ENCODE measurements around the gene GALNT16.
"Not testable (repeated sequence)": the region's sequence is repeated elsewhere in the genome, so short reads cannot be mapped to it uniquely, and the experiment has no call there.

Gene GALNT16

DNA sequence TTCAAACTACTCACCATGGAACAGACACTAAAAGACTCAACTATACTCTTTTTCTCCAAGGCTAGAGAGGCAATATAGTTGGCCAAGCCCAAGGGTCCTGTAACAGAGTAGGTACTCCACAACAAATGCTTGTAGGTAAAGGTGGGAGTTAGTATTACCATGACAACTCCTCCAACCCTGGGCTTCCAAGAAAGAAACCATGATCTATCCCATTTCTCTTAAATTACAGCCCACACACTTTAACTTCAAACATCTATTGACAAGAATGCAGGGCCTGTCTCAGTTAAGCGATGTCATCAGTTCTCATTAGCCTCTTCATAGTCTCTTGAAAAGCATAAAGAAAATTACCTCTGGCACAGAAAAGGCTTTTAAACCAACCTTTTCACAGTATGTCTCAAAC lies 113.1 kb downstream of the GALNT16 start:
- DNase-seq: no peak

DNA sequence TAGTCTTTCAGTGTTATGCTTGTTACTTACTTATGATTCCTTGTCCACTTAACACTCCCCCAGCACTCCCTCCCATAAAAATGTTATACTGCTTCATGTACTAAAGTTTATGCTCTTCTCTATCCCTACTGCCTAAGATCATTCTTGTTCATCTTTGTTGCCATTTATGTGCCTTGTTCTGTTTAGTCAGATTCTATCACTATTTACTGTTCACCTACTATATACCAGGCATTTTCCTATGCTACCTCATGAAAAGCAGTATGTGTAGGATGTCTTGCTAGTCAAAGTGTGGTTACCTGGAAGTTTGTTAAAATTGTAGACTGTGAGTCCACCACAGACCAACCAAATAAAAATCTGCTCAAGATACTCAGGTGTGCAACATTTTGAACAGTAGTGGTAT lies 114.3 kb downstream of the GALNT16 start:
- DNase-seq: no peak

DNA sequence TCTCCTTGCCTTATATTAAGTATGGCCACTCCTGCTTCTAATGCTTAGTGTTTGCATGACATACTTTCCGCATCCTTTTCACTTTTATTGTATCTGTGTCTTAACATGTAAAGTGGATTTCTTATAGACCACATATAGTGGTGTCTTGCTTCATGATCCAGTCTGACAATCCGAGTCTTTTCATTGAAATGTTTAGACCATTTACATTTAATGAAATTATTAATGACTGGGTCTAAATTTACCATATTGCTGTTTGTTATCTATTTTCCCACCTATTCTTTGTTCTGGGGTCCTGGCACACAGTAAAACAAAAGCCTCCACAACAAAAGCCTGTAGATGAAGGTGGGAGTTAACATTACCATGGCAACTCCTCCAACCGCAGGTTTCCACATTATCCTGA lies 115.2 kb downstream of the GALNT16 start:
- DNase-seq: no peak

DNA sequence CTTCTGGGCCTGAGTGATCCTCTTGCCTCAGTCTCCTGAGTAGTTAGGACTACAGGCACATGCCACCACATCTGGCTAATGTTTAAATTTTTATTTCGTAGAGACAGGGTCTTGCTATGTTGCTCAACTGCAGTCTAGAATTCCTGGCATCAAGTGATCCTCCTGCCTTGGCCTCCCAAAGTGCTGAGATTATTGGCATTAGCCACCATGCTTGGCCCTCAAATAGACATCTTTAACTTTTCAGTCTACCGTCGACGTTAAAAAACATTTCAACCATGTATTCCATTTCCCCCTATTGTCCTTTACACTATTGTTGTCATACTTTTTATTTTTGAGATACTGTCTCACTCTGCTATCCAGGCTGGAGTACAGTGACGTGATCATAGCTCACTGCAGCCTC lies 115.8 kb downstream of the GALNT16 start:
- no peak for DNase-seq

DNA sequence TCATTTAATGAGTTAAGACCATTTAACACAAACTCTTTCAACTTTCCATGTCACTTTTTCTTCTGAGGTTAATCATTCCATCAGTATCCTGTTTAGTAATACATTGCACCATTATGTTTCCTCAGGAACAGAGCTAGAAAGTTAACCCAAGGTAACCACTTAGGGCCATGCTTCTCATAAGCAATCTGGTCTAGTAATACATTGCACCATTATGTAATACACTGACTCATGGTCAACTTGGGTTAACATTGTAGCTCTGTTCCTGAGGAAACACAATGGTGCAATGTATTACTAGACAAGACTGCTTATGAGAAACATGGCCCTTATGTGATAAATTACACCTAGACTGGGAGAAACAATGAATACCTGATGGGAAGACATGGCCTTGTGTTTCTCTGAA lies 116.5 kb downstream of the GALNT16 start:
- DNase-seq: no peak

DNA sequence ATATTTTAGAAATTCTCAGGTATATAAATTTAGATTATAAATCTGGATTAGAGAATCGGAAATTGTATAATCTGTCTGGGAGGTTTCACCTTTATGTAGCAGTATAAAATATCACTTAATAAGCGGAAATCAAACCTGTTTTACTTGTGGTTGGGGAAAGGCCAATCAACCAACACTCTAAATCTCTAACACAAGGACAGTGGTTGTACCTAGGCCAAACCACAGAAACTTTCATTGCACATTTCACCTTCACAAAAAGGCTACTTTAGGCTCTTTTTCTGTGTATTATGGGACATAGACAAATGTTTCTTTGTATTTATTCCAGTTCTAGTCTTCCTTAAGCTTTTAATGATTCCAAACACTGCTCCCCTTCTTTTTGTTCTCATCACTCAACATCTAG lies 118.3 kb downstream of the GALNT16 start:
- DNase-seq: no peak

DNA sequence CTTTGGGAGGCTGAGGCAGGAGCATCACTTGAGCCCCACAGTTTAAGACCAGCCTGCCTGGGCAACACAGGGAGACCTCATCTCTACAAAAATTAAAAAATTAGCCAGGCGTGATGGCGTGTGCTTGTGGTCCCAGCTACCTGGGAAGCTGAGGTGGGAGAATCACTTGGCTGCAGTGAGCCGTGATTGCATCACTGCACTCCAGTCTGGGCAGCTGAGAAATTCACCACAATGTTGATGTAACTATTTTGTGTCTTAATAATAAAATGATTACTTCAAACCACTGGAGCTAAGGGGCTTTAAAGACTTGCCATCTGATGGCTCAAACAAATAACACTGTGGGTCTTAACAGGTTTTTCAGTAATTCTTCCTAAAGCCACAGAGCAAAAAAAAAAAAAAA lies 127.4 kb downstream of the GALNT16 start:
- DNase-seq: no peak

DNA sequence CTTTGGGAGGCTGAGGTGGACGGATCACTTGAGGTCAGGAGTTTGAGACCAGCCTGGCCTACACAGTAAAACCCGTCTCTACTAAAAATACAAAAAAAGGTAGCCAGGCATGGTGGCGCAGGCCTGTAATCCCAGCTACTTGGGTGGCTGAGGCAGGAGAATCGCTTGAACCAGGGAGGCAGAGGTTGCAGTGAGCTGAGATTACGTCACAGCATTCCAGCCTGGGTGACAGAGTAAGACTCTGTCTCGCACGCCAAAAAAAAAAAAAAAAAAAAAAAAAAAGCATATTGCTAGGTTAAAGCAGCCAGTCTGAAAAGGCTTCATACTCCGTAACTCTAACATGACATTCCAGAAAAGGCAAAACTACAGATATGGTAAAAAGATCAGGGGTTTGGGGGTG lies 131.4 kb downstream of the GALNT16 start:
- not testable (repeated sequence) for DNase-seq

DNA sequence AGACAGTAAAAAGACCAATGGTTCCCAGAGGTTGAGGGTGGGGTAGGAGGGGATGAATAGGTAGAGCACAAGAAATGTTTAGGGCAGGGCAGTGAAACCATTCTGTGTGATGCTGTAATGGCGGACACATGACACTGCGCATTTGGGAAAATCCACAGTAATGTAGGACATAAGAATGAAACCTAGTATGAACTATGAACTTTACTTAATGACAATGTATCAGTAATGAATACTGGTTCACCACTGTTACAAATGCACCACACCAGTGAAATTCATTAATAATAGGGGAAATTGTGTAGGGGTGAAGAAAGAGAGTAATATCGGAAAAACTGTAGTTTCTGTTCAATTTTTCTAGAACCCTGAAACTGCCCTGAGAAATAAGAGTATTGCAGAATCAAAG lies 132.5 kb downstream of the GALNT16 start:
- DNase-seq: no peak

DNA sequence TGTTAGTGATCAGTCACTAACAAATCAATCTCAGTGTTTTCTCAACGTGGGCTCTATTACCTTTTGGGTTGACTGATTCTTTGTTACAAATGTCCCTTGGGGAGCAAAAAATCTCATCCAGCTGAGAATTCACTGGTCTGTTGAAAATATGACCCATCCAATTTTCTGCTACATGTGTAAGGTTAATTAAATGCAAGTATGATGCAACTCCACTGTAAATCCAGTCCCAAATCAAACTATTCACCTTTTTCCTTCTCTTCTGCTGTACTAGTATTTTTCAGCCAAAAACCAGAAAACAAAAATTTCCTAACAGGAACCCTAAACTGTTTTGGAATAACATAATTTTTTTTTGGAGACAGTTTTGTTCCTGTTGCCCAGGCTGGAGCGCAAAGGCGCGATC lies 136.0 kb downstream of the GALNT16 start:
- no peak for DNase-seq

DNA sequence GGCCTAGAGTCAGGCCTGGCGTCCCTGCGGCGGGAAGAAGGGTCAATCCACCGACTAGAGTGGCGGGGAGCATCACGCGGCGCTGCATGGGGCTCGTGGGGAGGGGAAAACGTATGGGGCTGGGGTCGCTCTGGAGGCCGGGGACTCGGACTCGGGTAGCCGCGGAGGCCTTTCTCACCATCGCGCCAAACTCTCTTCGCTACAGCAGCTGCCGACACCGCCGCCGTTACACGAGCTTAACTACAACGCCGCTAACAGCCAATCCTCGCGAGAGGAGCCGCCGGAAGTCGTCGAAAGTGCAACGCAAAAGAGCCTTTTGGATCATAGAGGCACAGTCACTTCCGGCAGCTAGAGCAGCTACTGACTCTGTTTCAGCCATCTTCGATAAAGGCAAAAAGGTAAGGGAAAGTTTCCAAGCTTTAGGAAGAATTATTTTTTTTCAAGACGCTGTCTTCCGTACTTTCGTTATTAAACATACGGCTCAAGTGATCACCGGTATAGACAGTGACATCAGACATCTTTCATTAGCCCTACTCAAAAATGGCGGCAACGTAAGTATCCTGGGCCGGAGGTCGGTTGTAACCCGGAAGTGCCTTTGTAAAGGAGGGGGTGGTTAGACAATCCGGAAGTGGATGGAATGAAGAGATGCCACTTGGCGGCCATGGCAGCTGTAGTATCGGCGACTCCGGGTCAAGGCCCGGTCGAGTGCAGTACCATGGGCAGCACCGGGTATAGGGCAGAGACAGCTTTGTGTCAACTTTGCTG lies 138.3 kb downstream of the GALNT16 start, which contains the start of the genes ERH and SLC39A9:
ERH (minus strand) TSS at position 247 of the 765 bp plus-strand sequence; CDS start at position 181, 66 bp downstream.
SLC39A9 (plus strand) TSS at position 640 of the 765 bp plus-strand sequence. CDS start 678 bp downstream, outside the sequence.
- peak; percentile 98 for DNase-seq

DNA sequence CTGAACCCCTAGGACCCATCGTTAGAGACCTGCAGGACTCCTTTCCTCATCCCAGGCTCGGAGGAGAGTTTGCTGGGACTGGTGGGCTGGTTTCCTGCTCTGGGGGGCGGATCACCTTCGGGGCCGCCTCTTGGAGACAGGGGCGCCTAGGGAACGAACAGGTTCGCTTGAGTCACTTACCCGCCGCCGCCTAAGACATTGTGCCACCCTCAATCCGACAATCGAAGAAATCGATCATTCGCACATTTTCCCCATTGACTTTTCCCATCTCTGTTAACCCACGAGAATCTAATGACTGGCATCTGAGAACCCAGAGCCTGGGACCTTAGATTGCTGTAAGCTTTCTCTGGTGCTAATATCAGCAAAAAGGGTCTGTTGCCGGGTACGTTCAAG lies 138.9 kb downstream of the GALNT16 start:
- no peak for DNase-seq

DNA sequence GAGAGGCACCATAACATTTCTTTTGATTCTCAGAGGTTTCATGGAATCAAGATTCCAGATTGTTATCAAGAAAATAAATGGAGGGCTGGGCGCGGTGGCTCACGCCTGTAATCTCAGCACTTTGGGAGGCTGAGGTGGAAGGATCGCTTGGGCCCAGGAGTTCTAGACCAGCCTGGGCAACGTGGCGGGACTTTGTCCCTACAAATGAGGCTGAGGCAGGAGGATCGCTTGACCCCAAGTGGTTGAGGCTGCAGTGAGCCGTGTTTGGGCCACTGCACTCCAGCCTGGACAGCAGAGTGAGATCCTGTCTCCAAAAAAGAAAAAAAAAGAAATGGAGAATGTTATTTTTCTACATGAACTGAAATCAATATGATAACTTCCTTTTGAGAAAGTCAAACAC lies 139.8 kb downstream of the GALNT16 start:
- no peak for DNase-seq

DNA sequence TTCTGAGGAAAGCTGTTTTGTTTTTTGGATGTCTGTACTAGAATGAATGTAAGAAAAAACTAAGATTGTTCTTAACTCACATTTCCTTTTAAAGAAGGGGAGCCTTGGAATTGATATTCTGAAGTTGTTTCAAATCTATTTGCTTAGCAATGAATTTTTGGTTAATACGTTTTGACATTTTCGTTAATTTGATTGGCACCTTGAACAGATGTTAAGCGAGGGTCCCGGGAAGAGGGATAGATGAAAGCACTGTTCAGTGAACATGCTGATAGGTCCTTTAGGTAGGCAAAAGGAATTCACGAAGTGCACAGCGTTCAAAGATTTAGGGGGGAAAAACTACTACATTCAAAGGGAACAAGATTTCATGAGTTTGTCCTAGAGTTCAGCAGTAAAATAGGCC lies 140.2 kb downstream of the GALNT16 start:
- DNase-seq: no peak

DNA sequence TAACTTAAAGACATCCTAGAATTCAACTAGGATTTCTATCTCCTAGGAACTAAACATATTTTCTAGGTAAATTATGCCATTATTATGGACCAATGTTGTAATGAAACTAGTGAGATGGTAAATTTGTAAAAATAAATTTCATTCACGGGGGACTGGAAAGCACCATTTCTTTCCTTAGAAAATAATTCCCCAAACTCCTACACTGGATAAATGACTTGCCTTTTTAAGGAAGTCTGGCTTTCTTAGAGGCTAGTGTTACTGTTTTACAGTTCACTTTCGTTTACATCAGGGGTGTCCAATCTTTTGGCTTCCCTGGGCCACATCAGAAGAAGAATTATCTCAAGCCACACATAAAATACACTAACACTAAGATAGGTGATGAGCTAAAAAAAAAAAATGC lies 141.9 kb downstream of the GALNT16 start:
- DNase-seq: no peak

DNA sequence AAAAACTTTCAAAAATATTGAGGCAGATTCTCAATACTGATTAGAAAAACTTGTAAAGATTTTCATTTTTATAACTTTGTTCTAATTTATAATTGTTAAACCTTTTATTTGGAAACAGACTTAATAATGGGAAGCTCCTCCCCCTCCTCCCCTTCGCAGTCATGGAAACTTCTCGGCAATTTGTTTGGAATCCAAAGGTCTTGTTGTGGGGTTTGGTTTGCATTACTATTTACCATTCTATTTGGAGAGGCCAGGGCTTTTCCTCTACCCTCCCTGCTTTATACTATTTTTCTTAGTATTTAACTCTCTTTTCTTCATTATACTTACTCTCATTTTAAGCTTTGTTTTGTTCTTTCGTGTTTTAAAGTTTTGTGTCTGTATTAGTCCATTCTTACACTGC lies 144.5 kb downstream of the GALNT16 start:
- no peak for DNase-seq

DNA sequence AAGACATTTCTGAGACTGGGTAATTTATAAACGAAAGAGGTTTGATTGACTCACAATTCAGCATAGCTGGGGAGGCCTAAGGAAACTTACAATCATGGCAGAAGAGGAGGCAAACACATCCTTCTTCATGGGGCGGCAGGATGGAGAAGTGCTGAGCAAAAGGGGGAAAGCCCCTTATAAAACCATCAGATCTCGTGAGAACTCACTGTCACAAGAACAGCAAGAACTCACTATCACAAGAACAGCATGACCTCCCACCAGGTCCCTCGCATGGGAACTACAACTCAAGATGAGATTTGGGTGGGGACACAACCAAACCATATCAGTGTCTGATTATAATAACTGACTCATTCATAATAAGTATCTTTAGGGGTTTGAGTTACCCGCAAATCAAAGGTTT lies 144.9 kb downstream of the GALNT16 start:
- no peak for DNase-seq

DNA sequence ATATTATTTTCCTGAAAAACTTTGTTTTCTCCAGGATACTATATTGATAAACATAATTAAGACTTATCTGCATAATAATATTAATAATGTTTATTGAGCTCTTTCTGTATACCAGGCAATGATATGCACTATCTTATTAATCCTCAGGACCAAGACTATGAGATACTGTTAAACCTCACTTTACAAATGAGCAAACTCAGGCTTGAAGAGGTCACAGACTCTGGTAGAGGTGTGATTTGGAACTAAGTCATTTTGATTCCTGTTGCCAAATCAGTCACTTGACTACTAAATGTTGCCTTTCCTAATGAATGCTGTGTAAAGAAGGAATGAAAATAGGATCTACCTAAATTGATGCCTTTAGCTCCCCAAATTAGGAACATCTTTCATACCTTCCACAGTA lies 145.8 kb downstream of the GALNT16 start:
- no peak for DNase-seq

Data from NCI-H2081 treated with DMSO at 0.1 percent for 48 hours (cell line).